ENCODE data around the gene PLRG1. TPM values are rescaled to one million over a fixed set of nuclear protein-coding genes. Genes with fewer than 3 reads are reported as not detected.

PLRG1 gene
- total and polyA plus RNA-seq, 2 of the 8 experiments (the other 6 are each of a cell fraction or from before 2014, with no cell fraction given) = 63.5 to 108 TPM

GRCh38 chr4:154490234-154490582 is 60.0 kb downstream of the PLRG1 start:
- Histone ChIP-seq H3K23ac (ENCODE audit: insufficient read length) (no peak overlapping the region), H3K9me3 (ENCODE audit: insufficient read depth in 2 of 2, low read depth in 1 of 2, low read length in 1 of 2) (peaks cover 0 to 9% of the 10 kb centered on the region in 2 experiments; a peak in 1 of 4 replicates), H4K91ac (replicated peaks; ENCODE audit: insufficient read length, low read length) (peak overlapping the region; percentile 64), H3K4me3 (ENCODE audit: extremely low read depth in 1 of 4, insufficient read depth in 2 of 4, low read depth in 3 of 4, low read length in 4 of 4) (peak overlapping the region; percentile 43 to 64 (median 48); a peak in 7 of 8 replicates), H4K5ac (ENCODE audit: insufficient read length, low read depth, low read length) (no peak overlapping the region), H4K20me1 (replicated peaks in 1 of 2; ENCODE audit: control insufficient read depth in 1 of 2, insufficient read depth in 2 of 2, low read length in 2 of 2) (no peaks in the 10 kb centered on the region), H2BK120ac (replicated peaks; ENCODE audit: low read depth, low read length) (no peak overlapping the region), H2BK12ac (ENCODE audit: low read depth, low read length) (peak overlapping the region; percentile 97; the same call in 1 of the 2 replicates), H3K56ac (replicated peaks; ENCODE audit: insufficient read length, low read depth, low read length) (no peak overlapping the region), H3K36me3 (ENCODE audit: control insufficient read depth in 2 of 4, insufficient read depth in 4 of 4, low read length in 3 of 4) (no peaks in the 10 kb centered on the region; a peak in 1 of 8 replicates), H2BK15ac (ENCODE audit: low read length) (no peak overlapping the region), H2AK5ac (ENCODE audit: low read depth, low read length) (no peak overlapping the region), H2AFZ (ENCODE audit: low read length) (peak overlapping the region; percentile 91; the same call in 1 of the 2 replicates), H3K27ac (ENCODE audit: low read depth, low read length) (no peak overlapping the region), H3K79me2 (ENCODE audit: control insufficient read depth in 1 of 2, insufficient read depth in 2 of 2, low read length in 2 of 2) (no peaks in the 10 kb centered on the region), H3K27me3 (replicated peaks in 1 of 4; ENCODE audit: control insufficient read depth in 3 of 4, extremely low read depth in 1 of 4, insufficient read depth in 3 of 4, low read length in 3 of 4) (peaks cover 24 to 46% (median 40%) of the 10 kb centered on the region in 4 experiments), H3K4me1 (replicated peaks in 1 of 4; ENCODE audit: control insufficient read depth in 3 of 4, insufficient read depth in 4 of 4, low read length in 3 of 4) (peaks cover 3 to 9% (median 5%) of the 10 kb centered on the region in 4 experiments; a peak in 6 of 7 replicates), H2BK20ac (ENCODE audit: low read length) (no peak overlapping the region), H4K8ac (ENCODE audit: extremely low read depth, insufficient read depth, low read length) (peak overlapping the region; percentile 84; the same call in 1 of the 2 replicates), H3K14ac (ENCODE audit: insufficient read length) (no peak overlapping the region), H3K4me2 (ENCODE audit: insufficient read depth in 1 of 2, low read depth in 2 of 2, low read length in 2 of 2) (peak overlapping the region; percentile 83 to 95), H2BK5ac (ENCODE audit: low read depth, low read length) (no peak overlapping the region), H3K79me1 (ENCODE audit: low read depth, low read length) (no peaks in the 10 kb centered on the region), H3K4ac (replicated peaks; ENCODE audit: insufficient read length, low read depth, low read length) (no peak overlapping the region), H3K18ac (ENCODE audit: extremely low read depth, low read length) (peak overlapping the region; percentile 71; the same call in 1 of the 2 replicates), H3K23me2 (ENCODE audit: low read depth, low read length) (peaks cover 23% of the 10 kb centered on the region; the same call in 1 of the 2 replicates), H3K9ac (replicated peaks in 1 of 4; ENCODE audit: extremely low read depth in 1 of 4, low read depth in 3 of 4, low read length in 3 of 4) (no peak overlapping the region)
- WGBS, 2 experiments (ENCODE audit: extremely low coverage in 1 of 2, insufficient coverage in 1 of 2, insufficient read length in 1 of 2, insufficient replicate concordance in 2 of 2, low coverage in 1 of 2, low lambda C conversion rate in 2 of 2, missing lambda C conversion rate in 1 of 2) = 8% methylated on average over 53 of the region's 55 CpGs; no CpG with 5 or more reads in 1 of the 2 experiments
- ChIA-PET POLR2A (ENCODE audit: partially characterized antibody) (no interaction called here), CTCF (ENCODE audit: partially characterized antibody) (interaction anchor here (0.5 to 9.4 kb wide), 4 partner anchors 9 to 74 kb away, joined by 3 to 97 read pairs (median 7); no protein-coding TSS in a partner anchor)
- DNase-seq (ENCODE audit: low read depth in 1 of 2, low spot score in 2 of 2) (no peak), FAIRE-seq (no peak)
- no peak for TF ChIP-seq GTF2F1 (IDR thresholded peaks at IDR 0.05; ENCODE audit: borderline replicate concordance, low read depth, low read length)
- TF ChIP-seq ASH2L (IDR thresholded peaks at IDR 0.05; ENCODE audit: low read length) = peak; percentile 15
- peak; percentile 94 for TF ChIP-seq MAX (IDR thresholded peaks at IDR 0.05)
- TF ChIP-seq ATF3 (IDR thresholded peaks at IDR 0.05; ENCODE audit: insufficient read depth, low read depth, low read length) = no peak
- peak; percentile 27; the same call in 1 of the 2 replicates for TF ChIP-seq E2F6 (IDR thresholded peaks at IDR 0.05)
- TF ChIP-seq HDAC2 (IDR thresholded peaks at IDR 0.05; ENCODE audit: borderline replicate concordance in 1 of 2, low read depth in 2 of 2, low read length in 2 of 2) = peak in 1 of 2 experiments; percentile 67; a peak in 1 of 4 replicates
- no peak for TF ChIP-seq RNF2 (IDR thresholded peaks at IDR 0.05; ENCODE audit: borderline replicate concordance, low read depth, low read length, missing control alignments, poor library complexity, severe bottlenecking)
- no peak for TF ChIP-seq JUND (IDR thresholded peaks at IDR 0.05; ENCODE audit: low read length)
- TF ChIP-seq KDM4A (IDR thresholded peaks at IDR 0.05; ENCODE audit: low read depth, low read length, severe bottlenecking) = peak; percentile 96
- TF ChIP-seq RFX5 (IDR thresholded peaks at IDR 0.05; ENCODE audit: borderline replicate concordance, low read depth, low read length) = no peak

Measured in H1 (cell line).